NCI-H2107 treated with DMSO at 0.1 percent for 48 hours (cell line): ENCODE measurements around the gene BORCS8.
"Not testable (repeated sequence)": the region's sequence is repeated elsewhere in the genome, so short reads cannot be mapped to it uniquely, and the experiment has no call there.

Experiments used
- DNase-seq: peaks from one replicate; lab custom pipeline; 2025; ENCODE audit not compliant: unreplicated experiment; lab: John Stamatoyannopoulos, UW

The BORCS8 gene

GRCh38 chr19:19192078-19192882, at the start of gene BORCS8, which contains the start of gene RFXANK:
BORCS8 (minus strand) TSS chr19:19192152; CDS start chr19:19192117, 35 bp downstream.
RFXANK (plus strand) TSS chr19:19192258; CDS start chr19:19193947, 1,689 bp downstream.
- peak; percentile 97 for DNase-seq

GRCh38 chr19:19240476-19240875, 48.5 kb upstream of the BORCS8 start:
- DNase-seq, result no peak

GRCh38 chr19:19239675-19240074, 47.7 kb upstream of the BORCS8 start:
- no peak for DNase-seq

- no peak for DNase-seq
Observed at GRCh38 chr19:19238126-19238894, 46.4 kb upstream of the BORCS8 start.

GRCh38 chr19:19236173-19236572, 44.2 kb upstream of the BORCS8 start:
- DNase-seq, result no peak

GRCh38 chr19:19234220-19234816, 42.4 kb upstream of the BORCS8 start:
- no peak for DNase-seq

GRCh38 chr19:19232261-19232721, 40.3 kb upstream of the BORCS8 start:
- DNase-seq, result no peak

GRCh38 chr19:19230999-19231398, 39.0 kb upstream of the BORCS8 start:
- DNase-seq, result no peak

- no peak for DNase-seq
Observed at GRCh38 chr19:19229701-19230100, 37.7 kb upstream of the BORCS8 start.

- DNase-seq, result no peak
Observed at GRCh38 chr19:19227217-19227616, 35.3 kb upstream of the BORCS8 start.

- DNase-seq, result no peak
Observed at GRCh38 chr19:19226663-19227062, 34.7 kb upstream of the BORCS8 start.

GRCh38 chr19:19226204-19226603, 34.3 kb upstream of the BORCS8 start:
- DNase-seq, result no peak

GRCh38 chr19:19224852-19225494, 33.0 kb upstream of the BORCS8 start:
- peak; percentile 26 for DNase-seq

GRCh38 chr19:19224150-19224851, 32.3 kb upstream of the BORCS8 start:
- DNase-seq, result no peak

GRCh38 chr19:19223636-19224035, 31.7 kb upstream of the BORCS8 start:
- DNase-seq, result no peak

- DNase-seq, result no peak
Observed at GRCh38 chr19:19223060-19223459, 31.1 kb upstream of the BORCS8 start.

- not testable (repeated sequence) for DNase-seq
Observed at GRCh38 chr19:19221000-19221399, 29.0 kb upstream of the BORCS8 start.

- no peak for DNase-seq
Observed at GRCh38 chr19:19218911-19219310, 27.0 kb upstream of the BORCS8 start.

GRCh38 chr19:19217099-19217498, 25.1 kb upstream of the BORCS8 start:
- DNase-seq, result no peak

- DNase-seq, result no peak
Observed at GRCh38 chr19:19215792-19216191, 23.8 kb upstream of the BORCS8 start.
